Bronchial epithelial cell (primary cell): ENCODE data around the gene KCNC4. TPM values are rescaled to one million over a fixed set of nuclear protein-coding genes. Genes with fewer than 3 reads are reported as not detected.

Experiments used
- DNase-seq: peaks from one replicate; pipeline ENCODE4 v3.0.0-alpha.2; 2010; ENCODE audit warnings: low read depth
- FAIRE-seq: peaks from 2 replicates; lab custom pipeline; 2011; peaks lifted over from hg19 to GRCh38; lab: Jason Lieb, UNC
- H3K27me3 ChIP-seq: 2 replicates; pipeline ENCODE4 v1.5.1; 2011; ENCODE audit warnings: low read length; ENCODE audit not compliant: control insufficient read depth, insufficient read depth
- H3K36me3 ChIP-seq: 2 replicates; pipeline ENCODE4 v1.5.1; 2011; ENCODE audit warnings: low read length; ENCODE audit not compliant: control insufficient read depth, insufficient read depth
- H3K4me3 ChIP-seq: 2 replicates; pipeline ENCODE4 v1.5.1; 2011; ENCODE audit warnings: mild to moderate bottlenecking, low read depth, low read length, control low read depth
- total RNA-seq: library from RNA; depleted of rRNA; stranded (reverse); fragments of >200 nt; gene quantifications from 2 replicates; pipeline ENCODE4 v1.2.1, GENCODE V29; 2014
- TF ChIP-seq, protein P1 (sequence below): IDR thresholded peaks from 2 replicates; pipeline ENCODE4 v1.5.1; 2011; ENCODE audit warnings: mild to moderate bottlenecking, moderate library complexity, low read length, control low read depth, inconsistent platforms; ENCODE audit not compliant: insufficient read depth, severe bottlenecking

KCNC4 gene
- total RNA-seq, 1 donor from 2014 or later = 0.53 TPM

- no peak for FAIRE-seq
- DNase-seq = no peak
- TF ChIP-seq, protein P1, sequence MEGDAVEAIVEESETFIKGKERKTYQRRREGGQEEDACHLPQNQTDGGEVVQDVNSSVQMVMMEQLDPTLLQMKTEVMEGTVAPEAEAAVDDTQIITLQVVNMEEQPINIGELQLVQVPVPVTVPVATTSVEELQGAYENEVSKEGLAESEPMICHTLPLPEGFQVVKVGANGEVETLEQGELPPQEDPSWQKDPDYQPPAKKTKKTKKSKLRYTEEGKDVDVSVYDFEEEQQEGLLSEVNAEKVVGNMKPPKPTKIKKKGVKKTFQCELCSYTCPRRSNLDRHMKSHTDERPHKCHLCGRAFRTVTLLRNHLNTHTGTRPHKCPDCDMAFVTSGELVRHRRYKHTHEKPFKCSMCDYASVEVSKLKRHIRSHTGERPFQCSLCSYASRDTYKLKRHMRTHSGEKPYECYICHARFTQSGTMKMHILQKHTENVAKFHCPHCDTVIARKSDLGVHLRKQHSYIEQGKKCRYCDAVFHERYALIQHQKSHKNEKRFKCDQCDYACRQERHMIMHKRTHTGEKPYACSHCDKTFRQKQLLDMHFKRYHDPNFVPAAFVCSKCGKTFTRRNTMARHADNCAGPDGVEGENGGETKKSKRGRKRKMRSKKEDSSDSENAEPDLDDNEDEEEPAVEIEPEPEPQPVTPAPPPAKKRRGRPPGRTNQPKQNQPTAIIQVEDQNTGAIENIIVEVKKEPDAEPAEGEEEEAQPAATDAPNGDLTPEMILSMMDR = no peak
- Histone ChIP-seq H3K36me3 (no peaks in the 10 kb centered on the region), H3K4me3 (no peak overlapping the region), H3K27me3 (no peaks in the 10 kb centered on the region)
Measured at GRCh38 chr1:110164725-110165350, 45.3 kb upstream of the KCNC4 start.

DNA sequence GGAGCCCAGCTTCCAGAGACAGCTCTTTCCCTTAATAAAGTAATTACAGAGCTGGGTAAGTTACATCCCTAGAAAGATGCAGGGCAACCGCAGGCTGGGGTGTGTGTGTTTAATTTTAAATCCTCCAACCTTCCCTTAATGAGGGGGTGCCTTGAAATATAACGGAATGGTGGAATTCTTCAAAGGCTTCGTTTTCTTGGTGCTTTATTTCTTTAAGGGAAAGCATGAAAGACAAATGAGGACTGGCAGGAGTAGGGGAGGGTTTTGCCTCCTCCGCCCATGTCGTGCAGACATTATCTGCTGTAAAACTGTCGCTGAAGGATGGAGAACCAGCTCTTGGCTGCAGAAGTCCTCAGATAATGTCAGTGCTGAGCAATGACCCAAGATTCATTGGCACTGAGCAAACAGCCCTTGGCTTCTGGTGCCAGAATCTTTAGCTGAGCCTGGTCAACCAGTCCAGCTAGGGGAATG, 44.3 kb upstream of the KCNC4 start:
- H3K36me3 ChIP-seq = no peaks in the 10 kb centered on the region
- TF ChIP-seq, protein P1 = no peak
- no peak for FAIRE-seq
- no peaks in the 10 kb centered on the region for H3K27me3 ChIP-seq
- no peak for DNase-seq
- H3K4me3 ChIP-seq = no peak overlapping the region

GRCh38 chr1:110166861-110167260, 43.3 kb upstream of the KCNC4 start:
- Histone ChIP-seq H3K4me3 (no peak overlapping the region), H3K27me3 (no peaks in the 10 kb centered on the region), H3K36me3 (no peaks in the 10 kb centered on the region)
- TF ChIP-seq, protein P1 = no peak
- DNase-seq = no peak
- FAIRE-seq = no peak

DNA sequence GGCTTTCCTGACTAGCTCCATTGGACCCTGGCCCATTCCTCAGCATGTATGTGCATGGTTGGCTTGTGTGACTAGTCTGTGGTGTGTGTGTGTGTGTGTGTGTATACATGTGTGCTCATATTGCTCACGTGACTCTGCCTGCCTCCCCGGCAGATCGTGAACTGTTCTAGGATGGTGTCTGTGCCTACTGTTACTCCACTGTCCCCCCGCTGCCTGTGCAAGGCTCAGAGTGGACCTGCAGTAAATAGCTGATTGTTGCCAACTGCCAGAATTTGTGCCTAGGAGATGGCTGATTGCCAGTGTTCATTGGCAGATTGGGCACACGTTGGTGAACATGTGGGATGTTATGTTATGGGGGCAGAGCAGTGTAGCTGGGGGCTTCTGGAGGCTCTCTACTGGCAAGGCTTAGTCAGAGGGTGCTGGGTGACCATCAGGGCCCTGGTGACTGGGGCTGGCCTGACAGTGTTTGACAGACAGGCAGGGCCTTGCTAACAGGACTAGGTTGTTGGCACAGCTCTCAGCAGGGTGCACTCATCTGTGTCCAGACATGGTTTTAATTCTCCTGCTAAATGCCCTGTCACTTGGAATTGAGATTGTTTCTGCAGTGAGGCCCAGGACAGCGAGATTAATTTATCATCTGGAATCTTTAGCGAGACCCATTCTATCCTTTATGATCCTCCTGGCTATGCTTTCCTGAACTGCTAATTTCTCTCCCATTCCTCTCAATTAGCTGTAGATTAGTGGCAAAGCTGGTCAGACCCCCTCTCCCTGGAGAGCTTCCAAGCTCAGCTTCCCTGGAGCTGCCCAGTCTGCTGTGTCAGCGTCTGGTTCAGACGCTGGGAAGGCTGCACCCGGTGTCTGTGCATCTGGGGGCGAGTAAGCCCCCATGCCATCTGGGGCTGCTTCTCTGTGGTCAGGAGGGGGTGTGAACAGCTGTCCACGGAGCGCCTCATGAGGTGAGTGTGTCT, 39.1 kb upstream of the KCNC4 start:
- no peaks in the 10 kb centered on the region for H3K27me3 ChIP-seq
- no peaks in the 10 kb centered on the region for H3K36me3 ChIP-seq
- peak; percentile 50 for FAIRE-seq
- TF ChIP-seq, protein P1 = no peak
- H3K4me3 ChIP-seq = no peak overlapping the region
- DNase-seq = no peak

- FAIRE-seq = no peak
- no peak overlapping the region for H3K4me3 ChIP-seq
- H3K27me3 ChIP-seq = no peaks in the 10 kb centered on the region
- H3K36me3 ChIP-seq = no peaks in the 10 kb centered on the region
- DNase-seq = no peak
- TF ChIP-seq, protein P1 = no peak
Measured at GRCh38 chr1:110172001-110172400, 38.1 kb upstream of the KCNC4 start.
